ENCODE data around the gene AGPAT3.

- no peak for TF ChIP-seq POLR2A (IDR thresholded peaks at IDR 0.05)
- TF ChIP-seq, protein P1, sequence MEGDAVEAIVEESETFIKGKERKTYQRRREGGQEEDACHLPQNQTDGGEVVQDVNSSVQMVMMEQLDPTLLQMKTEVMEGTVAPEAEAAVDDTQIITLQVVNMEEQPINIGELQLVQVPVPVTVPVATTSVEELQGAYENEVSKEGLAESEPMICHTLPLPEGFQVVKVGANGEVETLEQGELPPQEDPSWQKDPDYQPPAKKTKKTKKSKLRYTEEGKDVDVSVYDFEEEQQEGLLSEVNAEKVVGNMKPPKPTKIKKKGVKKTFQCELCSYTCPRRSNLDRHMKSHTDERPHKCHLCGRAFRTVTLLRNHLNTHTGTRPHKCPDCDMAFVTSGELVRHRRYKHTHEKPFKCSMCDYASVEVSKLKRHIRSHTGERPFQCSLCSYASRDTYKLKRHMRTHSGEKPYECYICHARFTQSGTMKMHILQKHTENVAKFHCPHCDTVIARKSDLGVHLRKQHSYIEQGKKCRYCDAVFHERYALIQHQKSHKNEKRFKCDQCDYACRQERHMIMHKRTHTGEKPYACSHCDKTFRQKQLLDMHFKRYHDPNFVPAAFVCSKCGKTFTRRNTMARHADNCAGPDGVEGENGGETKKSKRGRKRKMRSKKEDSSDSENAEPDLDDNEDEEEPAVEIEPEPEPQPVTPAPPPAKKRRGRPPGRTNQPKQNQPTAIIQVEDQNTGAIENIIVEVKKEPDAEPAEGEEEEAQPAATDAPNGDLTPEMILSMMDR (IDR thresholded peaks at IDR 0.05), result no peak
Observed at GRCh38 chr21:43859747-43860214, 5.2 kb upstream of the AGPAT3 start.

All from testis (tissue), 2 donors.